Muscle layer of colon (tissue), 2 donors: ENCODE results near the gene GALK1.
"Not testable (repeated sequence)": the region's sequence is repeated elsewhere in the genome, so short reads cannot be mapped to it uniquely, and the experiment has no call there.

Experiments
- H3K27ac ChIP-seq: one replicate; pipeline ENCODE4 v1.7.0; 2013; ENCODE audit warnings: low read depth, mild to moderate bottlenecking, low read length, moderate library complexity
- H3K27me3 ChIP-seq, 2 donors: one replicate each; pipeline ENCODE4 v1.7.0; 2013; ENCODE audit warnings: low read length in 2 of 2, mild to moderate bottlenecking in 2 of 2; ENCODE audit not compliant: insufficient read depth in 2 of 2, control insufficient read depth in 1 of 2
- H3K36me3 ChIP-seq: one replicate; pipeline ENCODE4 v1.7.0; 2013; ENCODE audit warnings: mild to moderate bottlenecking, low read length; ENCODE audit not compliant: insufficient read depth
- H3K4me1 ChIP-seq: one replicate; pipeline ENCODE4 v1.7.0; 2013; ENCODE audit warnings: mild to moderate bottlenecking, low read length; ENCODE audit not compliant: insufficient read depth
- H3K4me3 ChIP-seq, 2 donors: one replicate each; pipeline ENCODE4 v1.7.0; 2013; ENCODE audit warnings: low read length in 2 of 2, low read depth in 1 of 2, mild to moderate bottlenecking in 1 of 2, moderate library complexity in 1 of 2
- H3K9ac ChIP-seq: one replicate; pipeline ENCODE4 v1.7.0; 2013; ENCODE audit warnings: low read length
- H3K9me3 ChIP-seq: one replicate; pipeline ENCODE4 v1.7.0; 2013; ENCODE audit warnings: mild to moderate bottlenecking, low read length
- donor health status: abdominal sarcoma.
- donor health status: Adenocarcinoma of cecum.

Gene GALK1

GRCh38 chr17:75764711-75765421 lies at the start of gene GALK1:
Gene GALK1, minus strand, starts transcription at chr17:75765192. Its CDS starts 56 bp downstream, at chr17:75765136.
- peaks cover 10% of the 10 kb centered on the region for H3K4me1 ChIP-seq

DNA sequence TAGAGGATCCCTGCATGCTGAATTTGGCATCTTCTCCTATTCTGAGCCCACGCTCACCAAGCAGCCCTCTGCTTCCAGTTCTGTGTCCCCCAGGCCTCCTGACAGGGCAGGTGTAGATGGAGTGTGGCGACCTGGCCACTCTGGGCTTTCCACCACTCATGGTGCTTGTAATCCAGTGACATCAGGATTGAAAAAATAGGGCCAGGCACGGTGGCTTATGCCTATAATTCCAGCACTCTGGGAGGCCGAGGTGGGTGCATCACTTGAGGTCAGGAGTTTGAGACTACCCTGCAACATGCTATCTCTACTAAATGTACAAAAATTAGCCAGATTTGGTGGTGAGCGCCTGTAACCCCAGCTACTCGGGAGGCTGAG lies 49.0 kb upstream of the GALK1 start:
- Histone ChIP-seq H3K27me3 (no peaks in the 10 kb centered on the region), H3K9me3 (no peaks in the 10 kb centered on the region), H3K4me1 (peaks cover 5% of the 10 kb centered on the region), H3K27ac (no peak overlapping the region), H3K36me3 (peaks cover 81% of the 10 kb centered on the region), H3K4me3 (no peak overlapping the region), H3K9ac (no peak overlapping the region)

More at GRCh38 chr17:75764711-75765421, at the start of gene GALK1:
- H3K4me3 ChIP-seq: peak within 1 kb of the TSS; percentile 68 to 71
- peak within 1 kb of the TSS; percentile 93 for H3K27ac ChIP-seq
- H3K9me3 ChIP-seq: no peaks in the 10 kb centered on the region
- H3K9ac ChIP-seq: peak within 1 kb of the TSS; percentile 31
- H3K36me3 ChIP-seq: no peaks in the 10 kb centered on the region
- no peaks in the 10 kb centered on the region for H3K27me3 ChIP-seq

DNA sequence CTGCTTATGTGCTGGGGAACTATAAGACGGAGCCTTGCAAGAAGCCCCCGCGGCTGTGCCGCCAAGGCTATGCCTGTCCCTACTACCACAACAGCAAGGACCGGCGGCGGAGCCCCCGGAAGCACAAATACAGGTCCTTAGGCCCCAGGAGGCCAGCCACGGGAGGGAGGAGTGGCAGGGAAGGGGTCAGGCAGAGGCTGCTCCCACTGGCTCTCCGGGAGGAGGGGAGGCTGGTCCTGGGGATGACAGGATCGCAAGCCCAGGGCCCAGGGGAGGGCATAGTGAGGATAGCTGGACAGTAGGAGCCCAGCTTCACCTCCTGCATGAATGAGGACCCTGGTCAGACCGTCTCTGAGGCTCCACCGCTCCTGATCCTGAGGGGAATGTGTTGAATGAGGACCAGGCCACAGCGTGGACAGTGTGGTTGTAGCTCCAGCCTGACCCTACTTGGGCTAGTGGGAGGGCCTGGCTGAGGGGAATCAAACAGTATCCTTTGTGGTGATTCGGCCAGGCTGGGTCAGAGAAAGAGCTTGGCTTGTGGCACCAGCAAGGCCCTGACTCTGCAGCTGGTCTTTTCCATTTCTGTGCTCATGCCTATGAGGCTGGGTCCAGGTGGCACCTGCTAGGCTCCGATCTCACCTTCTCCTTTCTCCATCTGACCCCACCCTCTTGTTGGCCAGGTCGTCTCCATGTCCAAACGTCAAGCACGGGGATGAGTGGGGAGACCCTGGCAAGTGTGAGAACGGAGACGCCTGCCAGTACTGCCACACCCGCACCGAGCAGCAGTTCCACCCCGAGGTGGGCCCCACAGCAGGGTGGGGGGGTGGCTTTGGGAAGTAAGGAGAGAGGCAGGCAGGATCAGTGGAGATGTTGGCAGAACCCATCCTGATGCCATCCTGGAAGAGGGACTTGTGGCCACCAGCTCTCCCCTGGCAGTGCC lies 48.4 kb upstream of the GALK1 start:
- H3K36me3 ChIP-seq: peaks cover 74% of the 10 kb centered on the region
- H3K9ac ChIP-seq: no peak overlapping the region
- H3K4me3 ChIP-seq: no peak overlapping the region
- H3K27ac ChIP-seq: no peak overlapping the region
- H3K4me1 ChIP-seq: peaks cover 9% of the 10 kb centered on the region
- H3K27me3 ChIP-seq: no peaks in the 10 kb centered on the region
- no peaks in the 10 kb centered on the region for H3K9me3 ChIP-seq

DNA sequence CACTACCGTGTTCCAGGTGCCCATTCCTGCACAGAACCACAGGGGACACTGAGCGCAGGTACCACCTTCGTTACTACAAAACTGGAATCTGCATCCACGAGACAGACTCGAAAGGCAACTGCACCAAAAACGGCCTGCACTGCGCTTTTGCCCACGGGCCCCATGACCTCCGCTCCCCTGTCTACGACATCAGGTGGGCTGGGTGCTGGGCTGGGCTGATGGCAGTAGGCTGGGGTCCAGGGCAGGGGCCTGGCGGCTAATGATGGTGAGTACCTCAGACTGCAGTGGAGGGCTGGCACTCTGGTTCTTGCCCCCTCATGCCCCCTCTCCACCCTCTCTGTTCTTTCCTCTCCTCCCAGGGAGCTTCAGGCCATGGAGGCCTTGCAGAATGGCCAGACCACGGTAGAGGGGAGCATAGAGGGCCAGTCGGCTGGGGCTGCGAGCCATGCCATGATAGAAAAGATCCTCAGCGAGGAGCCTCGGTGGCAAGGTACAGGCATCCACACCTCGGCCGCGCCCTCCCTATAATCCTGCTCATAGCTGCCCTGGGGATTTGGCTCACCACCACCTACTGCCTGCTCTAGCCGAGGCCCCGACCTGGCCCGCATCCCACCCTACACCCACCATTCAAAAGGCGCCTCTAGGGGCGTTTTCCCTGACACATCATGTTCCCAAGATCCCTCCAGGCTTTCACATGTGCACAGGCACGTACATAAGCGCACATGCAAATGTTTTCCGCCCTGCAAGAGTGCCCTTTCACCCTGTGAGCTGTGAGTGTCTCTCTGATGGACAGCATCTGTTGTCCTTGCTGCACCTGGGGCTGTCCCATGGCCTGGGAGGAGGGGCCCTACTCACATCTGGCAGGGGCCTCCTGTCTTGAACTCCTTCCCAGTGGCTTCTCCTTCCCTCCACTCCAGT lies 47.4 kb upstream of the GALK1 start:
- Histone ChIP-seq H3K9me3 (no peaks in the 10 kb centered on the region), H3K9ac (no peak overlapping the region), H3K27ac (no peak overlapping the region), H3K27me3 (no peaks in the 10 kb centered on the region), H3K36me3 (peaks cover 64% of the 10 kb centered on the region), H3K4me3 (no peak overlapping the region), H3K4me1 (peaks cover 14% of the 10 kb centered on the region)

GRCh38 chr17:75811174-75811573 lies 46.2 kb upstream of the GALK1 start:
- Histone ChIP-seq H3K27me3 (no peaks in the 10 kb centered on the region), H3K4me1 (peaks cover 14% of the 10 kb centered on the region), H3K36me3 (peaks cover 52% of the 10 kb centered on the region), H3K9ac (no peak overlapping the region), H3K27ac (no peak overlapping the region), H3K9me3 (no peaks in the 10 kb centered on the region), H3K4me3 (no peak overlapping the region)

- H3K9ac ChIP-seq, H3K4me3 ChIP-seq, H3K27me3 ChIP-seq, H3K27ac ChIP-seq, H3K9me3 ChIP-seq: not testable (repeated sequence)
- H3K4me1 ChIP-seq: peaks cover 14% of the 10 kb centered on the region
- H3K36me3 ChIP-seq: peaks cover 49% of the 10 kb centered on the region
These were observed 45.8 kb upstream of the GALK1 start for GRCh38 chr17:75810756-75811155.

GRCh38 chr17:75810216-75810615 lies 45.2 kb upstream of the GALK1 start:
- no peak overlapping the region for H3K9ac ChIP-seq
- peaks cover 46% of the 10 kb centered on the region for H3K36me3 ChIP-seq
- no peaks in the 10 kb centered on the region for H3K9me3 ChIP-seq
- no peak overlapping the region for H3K27ac ChIP-seq
- H3K4me3 ChIP-seq: no peak overlapping the region
- no peaks in the 10 kb centered on the region for H3K27me3 ChIP-seq
- H3K4me1 ChIP-seq: peaks cover 14% of the 10 kb centered on the region

DNA sequence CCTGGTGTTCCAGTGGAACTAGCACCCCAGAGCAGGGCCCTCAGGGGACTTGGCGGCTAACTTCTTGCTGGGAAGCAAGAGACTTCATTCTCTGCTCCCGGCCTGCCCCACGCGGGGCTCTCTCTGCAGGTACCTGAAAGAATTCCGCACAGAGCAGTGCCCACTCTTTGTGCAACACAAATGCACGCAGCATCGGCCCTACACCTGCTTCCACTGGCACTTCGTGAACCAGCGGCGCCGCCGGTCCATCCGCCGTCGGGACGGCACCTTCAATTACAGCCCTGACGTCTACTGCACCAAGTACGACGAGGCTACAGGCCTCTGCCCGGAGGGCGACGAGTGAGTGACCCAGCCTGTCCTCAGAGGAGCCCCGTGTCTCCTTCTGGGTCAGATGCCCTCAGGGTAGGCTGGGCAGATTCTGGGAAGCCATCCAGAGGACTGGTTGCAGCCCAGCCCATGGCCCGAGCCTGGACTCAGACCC lies 44.7 kb upstream of the GALK1 start:
- Histone ChIP-seq H3K36me3 (peaks cover 40% of the 10 kb centered on the region), H3K4me3 (no peak overlapping the region), H3K27ac (no peak overlapping the region), H3K9ac (no peak overlapping the region), H3K4me1 (peaks cover 14% of the 10 kb centered on the region), H3K9me3 (no peaks in the 10 kb centered on the region), H3K27me3 (no peaks in the 10 kb centered on the region)

GRCh38 chr17:75808905-75809621 lies 44.1 kb upstream of the GALK1 start:
- no peak overlapping the region for H3K4me3 ChIP-seq
- no peak overlapping the region for H3K9ac ChIP-seq
- peaks cover 14% of the 10 kb centered on the region for H3K4me1 ChIP-seq
- H3K36me3 ChIP-seq: peaks cover 37% of the 10 kb centered on the region
- H3K9me3 ChIP-seq: no peaks in the 10 kb centered on the region
- H3K27me3 ChIP-seq: no peaks in the 10 kb centered on the region
- peak overlapping the region; percentile 0 for H3K27ac ChIP-seq

DNA sequence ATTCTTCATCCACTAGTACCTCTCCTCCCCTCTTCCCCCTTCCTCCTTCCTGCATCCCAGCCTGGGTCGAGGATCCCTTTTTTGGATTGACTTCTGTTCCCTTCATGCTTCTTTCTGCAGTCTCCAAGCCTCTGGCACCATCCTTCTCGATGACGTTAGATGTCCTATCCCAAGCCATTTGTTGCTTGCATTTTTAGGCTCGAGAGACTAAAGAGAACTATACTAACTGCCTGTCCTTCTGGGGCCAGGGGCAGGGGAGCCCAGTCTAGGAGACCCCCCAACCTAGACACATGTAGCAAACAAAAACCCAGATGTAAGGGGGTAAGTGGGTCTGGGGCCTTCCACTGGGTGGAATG lies 43.5 kb upstream of the GALK1 start:
- Histone ChIP-seq H3K27me3 (no peaks in the 10 kb centered on the region), H3K9ac (no peak overlapping the region), H3K4me1 (peaks cover 14% of the 10 kb centered on the region), H3K4me3 (no peak overlapping the region), H3K27ac (no peak overlapping the region), H3K36me3 (peaks cover 33% of the 10 kb centered on the region), H3K9me3 (no peaks in the 10 kb centered on the region)
